ENCODE results near the gene HNF1B.

The HNF1B gene

DNA sequence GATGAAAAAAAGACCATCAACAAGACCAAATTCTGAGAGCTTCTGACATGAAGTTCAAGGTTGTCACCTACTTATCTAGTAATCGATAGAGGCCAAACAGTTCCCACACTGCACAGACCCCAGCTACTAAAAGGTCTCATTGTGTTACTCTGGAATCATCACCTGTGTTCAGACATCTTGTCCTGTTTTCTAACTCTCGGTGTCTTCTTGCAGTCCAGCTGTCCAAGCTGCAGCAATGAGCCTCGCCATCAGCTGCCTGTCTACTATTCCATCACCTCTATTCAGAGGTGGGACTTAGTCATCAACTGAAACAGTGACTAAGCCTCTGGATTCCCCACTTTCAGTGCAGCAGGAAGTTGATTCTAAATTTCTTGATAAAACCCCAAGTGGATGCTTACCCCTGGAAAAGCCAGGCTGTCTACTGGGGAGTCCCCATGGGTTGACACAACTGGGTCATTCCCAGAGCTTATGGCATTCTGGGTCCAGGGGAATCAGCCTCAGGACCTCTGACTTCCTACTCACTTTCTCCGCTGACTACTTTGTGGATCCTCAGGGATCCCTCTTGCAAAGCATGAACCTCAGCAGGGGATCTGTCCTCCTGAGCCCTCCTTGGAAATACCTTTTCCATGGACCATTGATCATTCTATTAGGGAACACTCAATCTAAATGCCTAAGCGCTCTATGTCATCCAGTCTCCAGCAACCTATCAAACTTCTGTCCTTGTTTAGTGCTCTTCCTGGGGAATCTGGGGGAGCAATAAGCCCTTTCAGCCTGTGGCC lies 46.5 kb downstream of the HNF1B start:
- no peak for DNase-seq
- no peak overlapping the region for H3K27ac ChIP-seq
- no peaks in the 10 kb centered on the region for H3K27me3 ChIP-seq (ENCODE audit: insufficient read depth, low read depth, severe bottlenecking)
- no peaks in the 10 kb centered on the region for H3K9me3 ChIP-seq (ENCODE audit: severe bottlenecking)
- TF ChIP-seq CTCF (IDR thresholded peaks at IDR 0.05; ENCODE audit: low read depth, low read length): no peak
- no peaks in the 10 kb centered on the region for H3K36me3 ChIP-seq
- no peak overlapping the region for H3K4me3 ChIP-seq (ENCODE audit: low read depth, low read length)

DNA sequence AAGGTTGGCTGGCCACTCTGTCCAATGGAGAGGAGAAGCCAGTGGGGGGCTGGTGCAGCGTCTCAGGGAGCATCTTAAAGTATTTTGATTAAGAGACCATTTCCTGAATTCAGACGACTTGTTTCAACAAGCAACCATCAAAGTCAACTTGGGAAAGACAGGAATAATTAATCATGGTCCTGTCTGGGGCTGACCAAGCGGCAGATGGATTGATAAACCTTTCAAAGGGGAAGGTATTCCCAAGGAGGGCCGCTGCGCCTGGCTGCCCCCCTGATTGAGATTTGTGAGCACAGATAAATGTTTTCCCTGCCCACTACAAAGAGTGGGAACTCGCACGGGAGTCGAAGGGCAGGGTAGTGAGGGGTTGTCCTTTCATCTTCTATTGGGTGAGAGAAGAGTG lies 47.5 kb downstream of the HNF1B start:
- no peak for TF ChIP-seq CTCF (IDR thresholded peaks at IDR 0.05; ENCODE audit: low read depth, low read length)
- DNase-seq: no peak
- H3K4me3 ChIP-seq (ENCODE audit: low read depth, low read length): no peak overlapping the region
- no peak overlapping the region for H3K27ac ChIP-seq
- H3K9me3 ChIP-seq (ENCODE audit: severe bottlenecking): no peaks in the 10 kb centered on the region
- no peaks in the 10 kb centered on the region for H3K36me3 ChIP-seq
- no peaks in the 10 kb centered on the region for H3K27me3 ChIP-seq (ENCODE audit: insufficient read depth, low read depth, severe bottlenecking)

DNA sequence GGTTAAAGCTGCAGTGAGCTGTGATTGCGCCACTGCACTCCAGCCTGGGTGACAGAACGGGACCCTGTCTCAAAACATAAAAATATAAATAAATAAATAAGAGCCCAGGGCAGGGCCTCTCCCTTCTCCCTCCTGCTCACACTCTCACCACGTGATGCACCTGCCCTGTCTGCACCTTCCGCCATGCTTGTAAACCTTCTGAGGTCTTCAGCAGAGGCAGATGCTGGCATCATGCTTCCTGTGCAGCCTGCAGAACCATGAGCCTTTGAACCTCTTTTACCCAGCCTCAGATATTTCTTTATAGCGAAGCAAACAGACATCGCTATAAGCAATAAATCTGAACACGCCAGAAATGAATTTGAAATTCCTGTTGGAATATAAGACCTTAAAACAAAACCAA lies 48.5 kb downstream of the HNF1B start:
- Histone ChIP-seq H3K9me3 (ENCODE audit: severe bottlenecking) (no peaks in the 10 kb centered on the region), H3K4me3 (ENCODE audit: low read depth, low read length) (no peak overlapping the region), H3K27me3 (ENCODE audit: insufficient read depth, low read depth, severe bottlenecking) (no peaks in the 10 kb centered on the region), H3K36me3 (no peaks in the 10 kb centered on the region), H3K27ac (no peak overlapping the region)
- no peak for TF ChIP-seq CTCF (IDR thresholded peaks at IDR 0.05; ENCODE audit: low read depth, low read length)
- DNase-seq: no peak

- Histone ChIP-seq H3K27me3 (ENCODE audit: insufficient read depth, low read depth, severe bottlenecking) (no peaks in the 10 kb centered on the region), H3K4me3 (ENCODE audit: low read depth, low read length) (no peak overlapping the region), H3K36me3 (no peaks in the 10 kb centered on the region), H3K27ac (no peak overlapping the region), H3K9me3 (ENCODE audit: severe bottlenecking) (no peaks in the 10 kb centered on the region)
- DNase-seq: no peak
- no peak for TF ChIP-seq CTCF (IDR thresholded peaks at IDR 0.05; ENCODE audit: low read depth, low read length)
Measured at GRCh38 chr17:37695726-37696125, 49.1 kb downstream of the HNF1B start.

DNA sequence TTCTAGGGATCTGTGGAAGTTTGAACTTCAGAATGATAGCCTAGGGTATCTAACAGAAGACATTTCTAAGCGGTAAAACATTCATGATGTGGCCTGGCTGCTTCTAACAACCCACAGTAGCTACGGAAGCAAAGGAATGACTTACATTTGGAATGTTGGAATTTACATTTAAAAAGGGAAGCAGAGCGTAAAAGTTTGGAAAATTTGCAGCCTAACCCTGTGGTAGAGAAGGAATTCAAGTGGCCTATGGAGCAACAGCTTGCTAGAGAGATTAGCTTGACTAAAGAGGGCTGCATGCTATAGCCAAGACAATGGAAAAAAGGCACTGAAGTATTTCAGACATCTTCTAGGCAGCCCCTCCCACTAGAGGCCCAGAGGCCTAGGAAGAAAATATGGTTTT lies 50.1 kb downstream of the HNF1B start:
- no peaks in the 10 kb centered on the region for H3K36me3 ChIP-seq
- DNase-seq: no peak
- TF ChIP-seq CTCF (IDR thresholded peaks at IDR 0.05; ENCODE audit: low read depth, low read length): no peak
- no peak overlapping the region for H3K4me3 ChIP-seq (ENCODE audit: low read depth, low read length)
- H3K9me3 ChIP-seq (ENCODE audit: severe bottlenecking): no peaks in the 10 kb centered on the region
- no peak overlapping the region for H3K27ac ChIP-seq
- H3K27me3 ChIP-seq (ENCODE audit: insufficient read depth, low read depth, severe bottlenecking): no peaks in the 10 kb centered on the region

- no peak for TF ChIP-seq CTCF (IDR thresholded peaks at IDR 0.05; ENCODE audit: low read depth, low read length)
- Histone ChIP-seq H3K4me3 (ENCODE audit: low read depth, low read length) (no peak overlapping the region), H3K9me3 (ENCODE audit: severe bottlenecking) (no peaks in the 10 kb centered on the region), H3K27me3 (ENCODE audit: insufficient read depth, low read depth, severe bottlenecking) (no peaks in the 10 kb centered on the region), H3K36me3 (no peaks in the 10 kb centered on the region), H3K27ac (no peak overlapping the region)
- DNase-seq: no peak
Measured at GRCh38 chr17:37693328-37693727, 51.5 kb downstream of the HNF1B start.
